GM21381 (cell line): ENCODE data around the gene CHPF.

ENCODE experiments used
- ATAC-seq: cut with Tn5 transposase; IDR thresholded peaks from one replicate; pipeline ENCODE4 v1.9.1; 2021; ENCODE audit warnings: mild to moderate bottlenecking, moderate library complexity; ENCODE audit not compliant: unreplicated experiment

The CHPF gene

GRCh38 chr2:219498280-219499057 lies 45.1 kb downstream of the CHPF start, which contains the start of gene GMPPA:
TSS of gene GMPPA (plus strand) at chr2:219498891. CDS start at chr2:219499976, 1,085 bp downstream.
- peak; percentile 90 for ATAC-seq

GRCh38 chr2:219497495-219498279 lies 45.9 kb downstream of the CHPF start:
- peak; percentile 34 for ATAC-seq

- no peak for ATAC-seq
Measured at GRCh38 chr2:219496825-219497494, 46.6 kb downstream of the CHPF start.

GRCh38 chr2:219496247-219496824 lies 47.3 kb downstream of the CHPF start:
- ATAC-seq: no peak

- no peak for ATAC-seq
Measured at GRCh38 chr2:219495531-219496122, 48.0 kb downstream of the CHPF start.

- no peak for ATAC-seq
Measured at GRCh38 chr2:219494952-219495530, 48.6 kb downstream of the CHPF start.

GRCh38 chr2:219493086-219493485 lies 50.5 kb downstream of the CHPF start:
- no peak for ATAC-seq

- no peak for ATAC-seq
Measured at GRCh38 chr2:219492575-219492974, 51.0 kb downstream of the CHPF start.

GRCh38 chr2:219491278-219491963 lies 52.2 kb downstream of the CHPF start:
- ATAC-seq: no peak

GRCh38 chr2:219490600-219491130 lies 52.9 kb downstream of the CHPF start:
- ATAC-seq: no peak

- no peak for ATAC-seq
Measured at GRCh38 chr2:219490186-219490585, 53.4 kb downstream of the CHPF start.

- ATAC-seq: no peak
Measured at GRCh38 chr2:219489315-219489714, 54.3 kb downstream of the CHPF start.
